SK-N-MC (cell line): ENCODE data around the gene DUOX2.

Experiments
- EZH2 ChIP-seq: fragments of 200-600 bp; sonication (generic); IDR thresholded peaks from one replicate; pipeline ENCODE4 v1.6.1; 2017; ENCODE audit warnings: antibody characterized with exemption
- POLR2AphosphoS5 ChIP-seq: IDR thresholded peaks from 2 replicates; pipeline ENCODE4 v1.6.1; 2012; ENCODE audit warnings: mild to moderate bottlenecking, low read depth, low read length, borderline replicate concordance

DNA sequence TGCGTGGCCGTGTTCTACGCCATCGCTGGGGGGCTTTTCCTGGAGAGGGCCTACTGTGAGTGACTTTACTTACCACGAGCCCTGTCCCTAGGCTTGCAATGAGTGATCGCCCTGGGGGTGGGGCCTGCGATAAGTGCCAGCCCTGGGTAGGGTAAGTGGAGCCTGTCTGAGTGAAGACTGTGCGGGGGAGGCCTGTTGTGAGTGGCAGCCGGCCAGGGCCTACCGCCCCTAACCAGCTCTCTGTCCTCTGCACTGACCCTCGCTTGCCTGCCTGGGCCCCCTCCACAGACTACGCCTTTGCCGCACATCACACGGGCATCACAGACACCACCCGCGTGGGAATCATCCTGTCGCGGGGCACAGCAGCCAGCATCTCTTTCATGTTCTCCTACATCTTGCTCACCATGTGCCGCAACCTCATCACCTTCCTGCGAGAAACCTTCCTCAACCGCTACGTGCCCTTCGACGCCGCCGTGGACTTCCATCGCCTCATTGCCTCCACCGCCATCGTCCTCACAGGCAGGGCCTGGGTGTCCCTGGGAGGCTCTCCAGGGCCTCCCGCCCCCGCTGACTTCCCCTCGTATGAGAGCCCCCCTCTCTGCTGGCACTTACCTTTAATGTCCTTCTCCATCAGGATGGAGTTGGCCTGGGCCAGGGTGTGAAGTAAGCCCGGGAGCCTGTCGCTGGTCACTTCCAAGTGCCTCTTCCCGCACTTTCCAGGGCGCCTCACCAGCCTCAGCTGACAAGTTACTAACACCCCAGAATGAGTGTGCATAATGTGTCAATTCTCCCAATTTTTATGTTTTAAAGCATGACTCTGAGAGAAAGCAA lies 38.2 kb upstream of the DUOX2 start:
- no peak for TF ChIP-seq EZH2
- no peak for TF ChIP-seq POLR2AphosphoS5
